ENCODE measurements around the gene CNGB1. TPM values are rescaled to one million over a fixed set of nuclear protein-coding genes. Genes with fewer than 3 reads are reported as not detected.
A peak's percentile ranks its signal among the peaks of the same experiment; 100 is the strongest.
"Not testable (repeated sequence)": the region's sequence is repeated elsewhere in the genome, so short reads cannot be mapped to it uniquely, and the experiment has no call there.

Gene CNGB1
- total and polyA plus RNA-seq, 12 donors, result not detected

DNA sequence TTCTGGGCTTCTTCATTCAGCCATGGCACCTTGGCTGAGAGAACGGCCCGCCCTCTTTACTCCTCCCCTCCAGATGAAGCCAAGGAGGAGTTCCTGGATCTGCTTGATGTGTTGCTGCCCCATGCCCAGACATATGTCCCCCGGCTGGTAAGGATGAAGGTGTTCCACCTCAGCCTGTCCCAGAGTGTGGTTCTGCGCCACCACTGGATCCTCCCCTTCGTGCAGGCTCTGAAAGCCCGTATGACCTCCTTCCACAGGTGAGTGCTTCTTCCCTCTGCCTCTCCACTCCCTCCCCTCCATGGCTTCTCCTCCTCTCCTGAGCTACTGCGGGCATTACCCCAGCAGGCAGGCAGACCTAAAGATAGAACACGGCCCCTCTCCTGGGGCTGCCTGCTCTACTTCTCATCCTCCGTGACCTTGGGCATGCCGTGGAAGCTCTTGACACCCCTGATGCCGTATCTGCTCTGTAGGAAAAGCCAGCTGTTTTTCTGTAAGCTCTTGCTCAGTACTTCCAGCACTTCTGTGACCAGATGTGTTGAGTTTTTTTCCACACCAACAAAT, 39.0 kb upstream of the CNGB1 start:
- no peak overlapping the region for H3K4me3 ChIP-seq
- H3K27ac ChIP-seq, result no peak overlapping the region
- H3K9me3 ChIP-seq, result no peaks in the 10 kb centered on the region
- TF ChIP-seq, protein P1, sequence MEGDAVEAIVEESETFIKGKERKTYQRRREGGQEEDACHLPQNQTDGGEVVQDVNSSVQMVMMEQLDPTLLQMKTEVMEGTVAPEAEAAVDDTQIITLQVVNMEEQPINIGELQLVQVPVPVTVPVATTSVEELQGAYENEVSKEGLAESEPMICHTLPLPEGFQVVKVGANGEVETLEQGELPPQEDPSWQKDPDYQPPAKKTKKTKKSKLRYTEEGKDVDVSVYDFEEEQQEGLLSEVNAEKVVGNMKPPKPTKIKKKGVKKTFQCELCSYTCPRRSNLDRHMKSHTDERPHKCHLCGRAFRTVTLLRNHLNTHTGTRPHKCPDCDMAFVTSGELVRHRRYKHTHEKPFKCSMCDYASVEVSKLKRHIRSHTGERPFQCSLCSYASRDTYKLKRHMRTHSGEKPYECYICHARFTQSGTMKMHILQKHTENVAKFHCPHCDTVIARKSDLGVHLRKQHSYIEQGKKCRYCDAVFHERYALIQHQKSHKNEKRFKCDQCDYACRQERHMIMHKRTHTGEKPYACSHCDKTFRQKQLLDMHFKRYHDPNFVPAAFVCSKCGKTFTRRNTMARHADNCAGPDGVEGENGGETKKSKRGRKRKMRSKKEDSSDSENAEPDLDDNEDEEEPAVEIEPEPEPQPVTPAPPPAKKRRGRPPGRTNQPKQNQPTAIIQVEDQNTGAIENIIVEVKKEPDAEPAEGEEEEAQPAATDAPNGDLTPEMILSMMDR (IDR thresholded peaks at IDR 0.05), result no peak
- intact Hi-C loops (cut with DNase I), result loop anchor here in 4 of 10 donors (5.0 to 10.0 kb wide), 5 partner anchors 253 to 435 kb away; no protein-coding TSS in a partner anchor
- ATAC-seq, result peak in 6 of 8 donors; percentile 19 to 76 (median 62)
- DNase-seq, result peak in 1 of 2 donors; percentile 21
- no peaks in the 10 kb centered on the region for H3K27me3 ChIP-seq
- peaks cover 0 to 83% (median 13%) of the 10 kb centered on the region in 9 donors for H3K36me3 ChIP-seq
- H3K4me1 ChIP-seq, result peaks cover 0 to 12% (median 3%) of the 10 kb centered on the region in 9 donors
- 65 to 74% methylated on average over 11 of the region's 11 CpGs for WGBS, 2 donors

DNA sequence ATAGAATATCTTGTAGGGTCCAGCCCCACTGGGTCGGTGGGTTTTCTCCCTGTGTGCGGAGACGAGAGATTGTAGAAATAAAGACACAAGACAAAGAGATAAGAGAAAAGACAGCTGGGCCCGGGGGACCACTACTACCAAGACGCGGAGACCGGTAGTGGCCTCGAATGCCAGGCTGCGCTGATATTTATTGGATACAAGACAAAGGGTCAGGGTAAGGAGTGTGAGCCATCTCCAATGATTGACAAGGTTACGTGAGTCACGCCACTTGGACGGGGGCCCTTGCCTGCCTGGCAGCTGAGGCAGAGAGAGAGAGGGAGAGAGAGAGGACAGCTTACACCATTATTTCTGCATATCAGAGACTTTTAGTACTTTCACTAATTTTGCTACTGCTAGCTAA, 33.8 kb upstream of the CNGB1 start:
- peak in 1 of 8 donors; percentile 27 for ATAC-seq
- Histone ChIP-seq H3K4me1 (peaks cover 2 to 31% (median 16%) of the 10 kb centered on the region in 9 donors), H3K4me3 (peak overlapping the region in 1 of 10 donors; percentile 18), H3K36me3 (peaks cover 0 to 60% (median 5%) of the 10 kb centered on the region in 9 donors), H3K27ac (peak overlapping the region in 5 of 10 donors; percentile 31 to 68 (median 55))
- WGBS, 2 donors, result 62 to 72% methylated on average over 12 of the region's 12 CpGs
- not testable (repeated sequence) for H3K9me3 ChIP-seq, H3K27me3 ChIP-seq
- DNase-seq, result peak; percentile 38 to 66
- intact Hi-C loops (cut with DNase I), result loop anchor here in 7 of 10 donors (5.0 to 10.0 kb wide), 7 partner anchors 102 to 430 kb away; partner anchors contain the start of gene KIFC3 (in 1 of the 7)

DNA sequence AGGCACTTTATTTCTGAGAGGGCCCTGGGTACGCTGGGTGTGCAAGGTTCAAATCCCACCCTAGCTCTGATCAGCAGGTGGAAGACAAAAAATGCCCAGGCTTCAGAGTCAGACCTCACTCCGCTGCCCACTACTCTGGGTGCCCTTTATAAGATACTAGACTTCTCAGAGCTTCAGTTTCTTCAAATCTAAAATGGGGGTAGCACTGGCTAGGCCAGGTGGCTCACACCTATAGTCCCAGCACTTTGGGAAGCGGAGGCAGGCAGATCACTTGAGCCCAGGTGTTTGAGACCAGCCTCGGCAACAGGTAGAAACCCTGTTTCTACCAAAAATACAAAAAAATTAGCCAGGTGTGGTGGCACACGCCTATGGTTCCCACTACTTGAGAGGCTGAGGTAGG, 32.0 kb upstream of the CNGB1 start:
- TF ChIP-seq, protein P1 (IDR thresholded peaks at IDR 0.05), result no peak
- Histone ChIP-seq H3K27ac (no peak overlapping the region), H3K9me3 (no peaks in the 10 kb centered on the region), H3K4me1 (peaks cover 6 to 49% (median 31%) of the 10 kb centered on the region in 9 donors), H3K36me3 (peaks cover 0 to 53% (median 7%) of the 10 kb centered on the region in 9 donors), H3K27me3 (no peaks in the 10 kb centered on the region), H3K4me3 (no peak overlapping the region)
- DNase-seq (no peak), ATAC-seq (no peak)
- intact Hi-C loops (cut with DNase I), result loop anchor here in 6 of 10 donors (2.0 to 10.0 kb wide), 8 partner anchors 101 to 428 kb away; partner anchors contain the start of gene KIFC3 (in 1 of the 6)
- 98% methylated on average over 5 of the region's 5 CpGs for WGBS, 2 donors

DNA sequence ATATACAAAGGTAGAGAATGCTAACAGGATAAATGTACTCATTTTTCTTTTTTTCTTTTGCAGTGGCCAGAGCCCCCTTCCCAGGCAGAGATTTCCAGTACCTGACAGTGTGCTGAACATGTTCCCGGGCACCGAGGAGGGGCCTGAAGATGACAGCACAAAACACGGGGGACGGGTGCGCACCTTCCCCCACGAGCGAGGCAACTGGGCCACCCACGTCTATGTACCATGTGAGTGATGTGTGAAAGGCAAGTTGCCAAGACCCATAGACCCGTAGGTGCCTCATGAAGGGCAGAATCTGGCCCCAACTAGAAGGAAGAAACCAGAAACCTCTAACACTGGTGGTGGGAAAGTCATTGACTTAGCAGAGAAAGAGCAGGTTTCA, 31.5 kb upstream of the CNGB1 start:
- DNase-seq, result no peak
- peaks cover 0 to 54% (median 10%) of the 10 kb centered on the region in 9 donors for H3K36me3 ChIP-seq
- no peaks in the 10 kb centered on the region for H3K27me3 ChIP-seq
- WGBS, 2 donors, result 79 to 84% methylated on average over 9 of the region's 9 CpGs
- TF ChIP-seq, protein P1 (IDR thresholded peaks at IDR 0.05), result no peak
- no peak overlapping the region for H3K27ac ChIP-seq
- H3K9me3 ChIP-seq, result no peaks in the 10 kb centered on the region
- ATAC-seq, result no peak
- no peak overlapping the region for H3K4me3 ChIP-seq
- H3K4me1 ChIP-seq, result peaks cover 6 to 53% (median 33%) of the 10 kb centered on the region in 9 donors
- intact Hi-C loops (cut with DNase I), result loop anchor here in 6 of 10 donors (2.0 to 10.0 kb wide), 8 partner anchors 100 to 428 kb away; partner anchors contain the start of gene KIFC3 (in 1 of the 6)

Data from heart right ventricle (tissue), 16 donors.